Parathyroid adenoma (tissue), 2 donors: Measurements from ENCODE around the gene GRK6.

Source experiments
- H2AFZ ChIP-seq: fragments of 300-600 bp; sonication (generic); one replicate; pipeline ENCODE4 v1.7.0; 2017; ENCODE audit warnings: antibody characterized with exemption, mild to moderate bottlenecking
- H3K27ac ChIP-seq: fragments of 300-600 bp; sonication (generic); one replicate; pipeline ENCODE4 v1.7.0; 2017
- H3K27me3 ChIP-seq: fragments of 300-600 bp; sonication (generic); one replicate; pipeline ENCODE4 v1.7.0; 2017; ENCODE audit warnings: low read length; ENCODE audit not compliant: control insufficient read depth, insufficient read depth
- H3K36me3 ChIP-seq: fragments of 300-600 bp; sonication (generic); one replicate; pipeline ENCODE4 v1.7.0; 2017; ENCODE audit warnings: low read length; ENCODE audit not compliant: control insufficient read depth, insufficient read depth
- H3K4me1 ChIP-seq: fragments of 300-600 bp; sonication (generic); one replicate; pipeline ENCODE4 v1.7.0; 2017; ENCODE audit warnings: control low read depth
- H3K4me2 ChIP-seq: fragments of 300-600 bp; sonication (generic); one replicate; pipeline ENCODE4 v1.7.0; 2017; ENCODE audit warnings: low read length
- H3K4me3 ChIP-seq: fragments of 300-600 bp; sonication (generic); one replicate; pipeline ENCODE4 v1.7.0; 2017; ENCODE audit warnings: low read depth, low read length
- H3K79me2 ChIP-seq: fragments of 300-600 bp; sonication (generic); one replicate; pipeline ENCODE4 v1.7.0; 2017; ENCODE audit warnings: control low read depth
- H3K9ac ChIP-seq: fragments of 300-600 bp; sonication (generic); one replicate; pipeline ENCODE4 v1.7.0; 2017; ENCODE audit warnings: mild to moderate bottlenecking
- H3K9me3 ChIP-seq: fragments of 300-600 bp; sonication (generic); one replicate; pipeline ENCODE4 v1.7.0; 2017; ENCODE audit warnings: low read length; ENCODE audit not compliant: control insufficient read depth
- CTCF ChIP-seq: fragments of 300-600 bp; sonication (generic); IDR thresholded peaks from one replicate; pipeline ENCODE4 v1.7.0; 2017; ENCODE audit warnings: antibody characterized with exemption, mild to moderate bottlenecking
- donor health status: primary hyperparathyroidism.

Gene GRK6

DNA sequence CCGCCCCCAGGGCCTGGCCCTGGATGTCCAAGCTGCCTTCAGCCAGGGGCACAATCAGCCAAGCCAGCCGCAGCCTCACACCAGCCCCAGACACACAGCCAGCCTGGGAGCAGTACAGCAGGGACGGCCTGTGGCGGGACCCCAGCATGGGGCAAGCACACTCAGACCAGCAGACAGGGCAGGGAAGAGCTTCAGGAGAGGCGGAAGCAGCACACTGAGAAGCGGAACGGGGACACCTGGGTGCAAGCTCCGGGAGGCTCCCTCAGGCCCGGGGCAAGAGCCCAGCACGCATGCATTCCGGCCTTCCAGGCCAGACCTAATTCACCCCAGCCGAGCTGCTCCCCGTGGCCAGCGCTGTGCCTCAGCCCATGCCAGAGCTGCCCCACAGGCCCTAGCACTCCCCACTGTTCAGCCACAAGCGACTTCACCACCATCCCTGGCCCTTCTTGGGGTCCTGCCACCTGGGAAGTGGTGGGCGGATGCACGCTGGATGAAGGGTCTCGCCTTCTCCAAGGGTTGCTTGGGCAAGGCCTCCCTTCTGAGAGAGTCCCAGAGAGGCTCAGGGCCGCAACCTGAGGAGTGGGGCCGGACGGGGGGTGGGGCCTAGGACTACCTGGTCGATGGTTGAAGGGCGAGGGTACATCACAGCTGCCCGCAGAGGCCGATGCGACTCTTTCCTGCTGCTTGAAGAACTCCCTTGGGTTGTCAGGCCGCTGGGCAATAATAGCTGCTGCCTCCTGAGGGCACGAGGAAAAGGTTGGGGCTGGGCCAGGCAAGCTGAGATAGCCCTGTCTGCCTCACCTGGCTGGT, 33.5 kb downstream of the GRK6 start:
- Histone ChIP-seq H3K36me3 (no peaks in the 10 kb centered on the region), H3K27me3 (no peaks in the 10 kb centered on the region), H3K4me1 (no peaks in the 10 kb centered on the region), H3K9ac (no peak overlapping the region), H3K79me2 (no peaks in the 10 kb centered on the region), H2AFZ (no peak overlapping the region), H3K9me3 (no peaks in the 10 kb centered on the region), H3K27ac (no peak overlapping the region), H3K4me2 (no peak overlapping the region), H3K4me3 (no peak overlapping the region)
- TF ChIP-seq CTCF, result no peak

DNA sequence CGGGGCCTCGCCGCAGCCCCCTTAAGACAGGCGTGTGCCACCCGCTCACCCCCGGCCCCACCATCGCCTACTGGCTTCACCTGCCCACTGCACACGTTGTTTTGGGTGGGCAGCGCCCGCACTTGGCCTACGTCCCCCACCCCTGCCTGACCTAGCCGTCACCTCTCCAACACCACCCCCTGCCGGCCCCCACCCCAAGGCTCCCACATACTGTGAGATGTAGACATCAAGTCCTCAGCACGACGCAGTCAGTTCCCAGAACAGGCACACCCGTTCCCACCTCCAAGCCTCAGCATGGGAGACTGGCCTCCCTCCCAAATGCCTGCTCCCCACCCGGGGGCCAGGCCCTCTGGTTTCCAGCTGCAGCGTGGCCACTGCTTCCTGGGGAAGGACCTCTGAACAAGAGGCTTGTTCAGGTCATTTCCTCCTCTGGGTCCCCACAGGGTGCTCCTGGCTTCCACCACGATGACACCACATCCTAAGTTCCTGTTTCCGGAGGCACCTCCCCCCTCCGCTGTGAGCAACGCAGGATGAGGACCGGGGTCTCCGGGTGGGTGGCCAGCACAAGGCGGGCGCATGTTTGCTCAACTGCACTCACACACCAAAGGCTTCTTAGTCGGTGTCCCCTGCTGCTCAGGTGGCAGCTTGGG, 35.7 kb downstream of the GRK6 start:
- H3K27ac ChIP-seq, result peak overlapping the region; percentile 42
- no peak overlapping the region for H3K9ac ChIP-seq
- no peaks in the 10 kb centered on the region for H3K36me3 ChIP-seq
- H3K4me3 ChIP-seq, result no peak overlapping the region
- no peaks in the 10 kb centered on the region for H3K79me2 ChIP-seq
- TF ChIP-seq CTCF, result no peak
- H3K27me3 ChIP-seq, result no peaks in the 10 kb centered on the region
- H3K4me2 ChIP-seq, result no peak overlapping the region
- no peak overlapping the region for H2AFZ ChIP-seq
- no peaks in the 10 kb centered on the region for H3K9me3 ChIP-seq
- no peaks in the 10 kb centered on the region for H3K4me1 ChIP-seq

GRCh38 chr5:177465044-177465443, 38.6 kb downstream of the GRK6 start:
- TF ChIP-seq CTCF, result no peak
- Histone ChIP-seq H3K4me3 (no peak overlapping the region), H3K36me3 (no peaks in the 10 kb centered on the region)

GRCh38 chr5:177466861-177467260, 40.4 kb downstream of the GRK6 start:
- H3K9me3 ChIP-seq, result no peaks in the 10 kb centered on the region
- H3K9ac ChIP-seq, result no peak overlapping the region
- no peak overlapping the region for H3K27ac ChIP-seq
- no peak overlapping the region for H3K4me3 ChIP-seq
- no peak overlapping the region for H2AFZ ChIP-seq
- TF ChIP-seq CTCF, result no peak
- H3K4me2 ChIP-seq, result no peak overlapping the region
- H3K36me3 ChIP-seq, result no peaks in the 10 kb centered on the region
- no peaks in the 10 kb centered on the region for H3K27me3 ChIP-seq
- H3K4me1 ChIP-seq, result peaks cover 6% of the 10 kb centered on the region
- H3K79me2 ChIP-seq, result peaks cover 15% of the 10 kb centered on the region

More at GRCh38 chr5:177465044-177465443, 38.6 kb downstream of the GRK6 start:
- Histone ChIP-seq H3K9me3 (no peaks in the 10 kb centered on the region), H3K4me2 (no peak overlapping the region), H3K27ac (no peak overlapping the region), H2AFZ (no peak overlapping the region), H3K79me2 (no peaks in the 10 kb centered on the region), H3K27me3 (no peaks in the 10 kb centered on the region), H3K4me1 (no peaks in the 10 kb centered on the region), H3K9ac (no peak overlapping the region)
